GM23338 (cell line): ENCODE results near the gene SMIM30. TPM values are rescaled to one million over a fixed set of nuclear protein-coding genes. Genes with fewer than 3 reads are reported as not detected.
A peak's percentile ranks its signal among the peaks of the same experiment; 100 is the strongest.

ENCODE experiments used
- ATAC-seq: fragments of 200-7000 bp; cut with Tn5 transposase; 3 replicates; pipeline ENCODE4 v1.9.1; 2020
- DNase-seq: peaks from one replicate; pipeline ENCODE4 v3.0.0-alpha.2; 2015; ENCODE audit warnings: low spot score
- H2AFZ ChIP-seq: fragments of 200-600 bp; sonication (generic); 2 replicates; pipeline ENCODE4 v1.8.0; 2016; ENCODE audit warnings: antibody characterized with exemption, mild to moderate bottlenecking, moderate library complexity
- H3F3A ChIP-seq: fragments of 200-600 bp; sonication (generic); replicated peaks from 2 replicates; pipeline ENCODE4 v1.8.0; 2017; ENCODE audit warnings: antibody characterized with exemption, mixed run types, low read depth
- H3K27ac ChIP-seq: fragments of 200-600 bp; sonication (generic); 2 replicates; pipeline ENCODE4 v1.6.1; 2016; ENCODE audit warnings: low read depth
- H3K27me3 ChIP-seq: fragments of 200-600 bp; sonication (generic); 2 replicates; pipeline ENCODE4 v1.8.0; 2016; ENCODE audit warnings: mild to moderate bottlenecking, mixed run types, moderate library complexity; ENCODE audit not compliant: insufficient read depth
- H3K36me3 ChIP-seq: fragments of 200-600 bp; sonication (generic); 2 replicates; pipeline ENCODE4 v1.8.0; 2016; ENCODE audit warnings: mild to moderate bottlenecking; ENCODE audit not compliant: insufficient read depth
- H3K4me1 ChIP-seq: fragments of 200-600 bp; sonication (generic); 2 replicates; pipeline ENCODE4 v1.8.0; 2016; ENCODE audit warnings: mild to moderate bottlenecking, moderate library complexity; ENCODE audit not compliant: insufficient read depth
- H3K4me2 ChIP-seq: fragments of 200-600 bp; sonication (generic); 2 replicates; pipeline ENCODE4 v1.7.1; 2017; ENCODE audit warnings: mixed run types
- H3K4me3 ChIP-seq: fragments of 200-600 bp; sonication (generic); 2 replicates; pipeline ENCODE4 v1.6.1; 2016; ENCODE audit warnings: mixed run types
- H3K79me2 ChIP-seq: fragments of 200-600 bp; sonication (generic); replicated peaks from 2 replicates; pipeline ENCODE4 v1.8.0; 2017; ENCODE audit warnings: mild to moderate bottlenecking; ENCODE audit not compliant: insufficient read depth
- H3K9me2 ChIP-seq: fragments of 200-600 bp; sonication (generic); 2 replicates; pipeline ENCODE4 v1.8.0; 2017; ENCODE audit not compliant: insufficient read depth
- H4K20me1 ChIP-seq: fragments of 200-600 bp; sonication (generic); replicated peaks from 2 replicates; pipeline ENCODE4 v1.8.0; 2017; ENCODE audit warnings: mild to moderate bottlenecking; ENCODE audit not compliant: insufficient read depth
- H3K27ac Mint-ChIP-seq: 2 replicates; pipeline ENCODE4 v1.8.0; 2020; ENCODE audit warnings: inconsistent platforms, mild to moderate bottlenecking, moderate library complexity, mixed read lengths
- H3K27me3 Mint-ChIP-seq: 3 replicates; pipeline ENCODE4 v1.8.0; 2022; ENCODE audit warnings: low read depth, mild to moderate bottlenecking, moderate library complexity, mixed read lengths, inconsistent platforms; ENCODE audit not compliant: insufficient read depth, poor library complexity
- H3K36me3 Mint-ChIP-seq: 3 replicates; pipeline ENCODE4 v1.8.0; 2021; ENCODE audit warnings: low read depth, mild to moderate bottlenecking, inconsistent platforms, moderate library complexity, mixed read lengths
- H3K4me1 Mint-ChIP-seq: 3 replicates; pipeline ENCODE4 v1.8.0; 2020; ENCODE audit warnings: mild to moderate bottlenecking, inconsistent platforms, mixed read lengths
- H3K4me3 Mint-ChIP-seq: 3 replicates; pipeline ENCODE4 v1.8.0; 2021; ENCODE audit warnings: moderate library complexity, mild to moderate bottlenecking, inconsistent platforms, mixed read lengths
- H3K9me3 Mint-ChIP-seq: 3 replicates; pipeline ENCODE4 v1.8.0; 2020; ENCODE audit warnings: moderate library complexity, mild to moderate bottlenecking, inconsistent platforms, mixed read lengths
- CREB1 ChIP-seq: fragments of 250-450 bp; sonication (Bioruptor Pico); IDR thresholded peaks from 2 replicates; pipeline ENCODE4 v1.5.0; 2020; ENCODE audit warnings: low read depth, mild to moderate bottlenecking, moderate library complexity
- EZH2 ChIP-seq: fragments of 200-600 bp; sonication (generic); IDR thresholded peaks from one replicate; pipeline ENCODE4 v1.8.0; 2017; ENCODE audit warnings: antibody characterized with exemption, mild to moderate bottlenecking, low read depth; ENCODE audit not compliant: unreplicated experiment
- JUNB ChIP-seq: IDR thresholded peaks from one replicate; pipeline ENCODE4 v1.6.1; 2016; ENCODE audit warnings: antibody characterized with exemption; ENCODE audit not compliant: unreplicated experiment
- POLR2AphosphoS5 ChIP-seq: IDR thresholded peaks from 2 replicates; pipeline ENCODE4 v1.6.1; 2016; ENCODE audit warnings: antibody characterized with exemption, low read depth
- ZNF114 ChIP-seq: fragments of 250-450 bp; sonication (Bioruptor Pico); IDR thresholded peaks from 2 replicates; pipeline ENCODE4 v1.5.0; 2020; ENCODE audit warnings: mild to moderate bottlenecking, moderate library complexity
- ZNF331 ChIP-seq: fragments of 250-450 bp; sonication (Bioruptor Pico); IDR thresholded peaks from 2 replicates; pipeline ENCODE4 v1.5.0; 2020; ENCODE audit warnings: low read depth, mild to moderate bottlenecking, moderate library complexity
- polyA plus RNA-seq: library from polyadenylated mRNA; unstranded; fragments of >200 nt; fragmentation: Nextera tagmentation; extraction: Ambion mirVana; gene quantifications from 2 replicates; pipeline ENCODE4 v1.2.1, GENCODE V29; 2016
- total RNA-seq: library from RNA; depleted of rRNA; stranded (reverse); fragments of >200 nt; shearing (Covaris generic); gene quantifications from 2 replicates; pipeline ENCODE4 v1.2.3, GENCODE V29; 2014
- TF ChIP-seq, protein P1 (sequence below): IDR thresholded peaks from one replicate; pipeline ENCODE4 v1.6.1; 2018; ENCODE audit warnings: antibody characterized with exemption; ENCODE audit not compliant: unreplicated experiment
- TF ChIP-seq, protein P2 (sequence below), 2 experiments: fragments of 200-600 bp in 1 of 2; sonication (generic) in 1 of 2; conservative IDR thresholded peaks; 2 replicates each; pipeline versions ENCODE4 v1.5.1 to v1.6.1; 2016 to 2017; ENCODE audit warnings: antibody characterized with exemption in 2 of 2, low read depth in 2 of 2, mild to moderate bottlenecking in 2 of 2, moderate library complexity in 1 of 2

The SMIM30 gene
- total and polyA plus RNA-seq, 2 experiments from 2014 or later = 40.6 to 150 TPM

DNA sequence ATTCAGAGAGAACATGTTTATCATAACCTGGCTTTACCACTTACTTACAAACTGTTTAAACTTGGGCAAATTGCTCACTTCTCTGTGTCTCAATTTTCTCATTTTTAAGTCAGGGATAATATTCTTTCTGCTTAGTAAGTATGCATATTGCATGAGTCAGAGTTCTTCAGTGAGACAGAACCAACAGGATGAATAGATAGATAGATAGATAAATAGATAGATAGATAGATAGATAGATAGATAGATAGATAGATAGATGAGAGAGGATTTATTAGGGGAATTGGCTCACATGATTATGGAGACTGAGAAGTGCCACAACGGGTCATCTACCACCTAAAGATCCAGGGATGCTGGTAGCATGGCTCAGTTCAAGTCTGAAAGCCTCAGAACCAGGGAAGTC lies 15.7 kb upstream of the SMIM30 start:
- Histone ChIP-seq H3K27ac (no peak overlapping the region), H3K36me3 (no peaks in the 10 kb centered on the region), H3K4me1 (no peaks in the 10 kb centered on the region), H4K20me1 (no peaks in the 10 kb centered on the region), H3K27me3 (no peaks in the 10 kb centered on the region), H2AFZ (no peak overlapping the region), H3K79me2 (no peaks in the 10 kb centered on the region), H3F3A (no peaks in the 10 kb centered on the region), H3K4me3 (no peak overlapping the region), H3K9me2 (no peaks in the 10 kb centered on the region), H3K4me2 (no peak overlapping the region)
- H3K27me3 Mint-ChIP-seq = peaks cover 2% of the 10 kb centered on the region
- no peak overlapping the region for H3K4me3 Mint-ChIP-seq
- no peaks in the 10 kb centered on the region; the same call in 2 of the 3 replicates for H3K9me3 Mint-ChIP-seq
- no peaks in the 10 kb centered on the region for H3K4me1 Mint-ChIP-seq
- no peak overlapping the region for H3K27ac Mint-ChIP-seq
- DNase-seq = no peak
- TF ChIP-seq EZH2 = no peak
- TF ChIP-seq POLR2AphosphoS5 = no peak
- TF ChIP-seq, protein P1, sequence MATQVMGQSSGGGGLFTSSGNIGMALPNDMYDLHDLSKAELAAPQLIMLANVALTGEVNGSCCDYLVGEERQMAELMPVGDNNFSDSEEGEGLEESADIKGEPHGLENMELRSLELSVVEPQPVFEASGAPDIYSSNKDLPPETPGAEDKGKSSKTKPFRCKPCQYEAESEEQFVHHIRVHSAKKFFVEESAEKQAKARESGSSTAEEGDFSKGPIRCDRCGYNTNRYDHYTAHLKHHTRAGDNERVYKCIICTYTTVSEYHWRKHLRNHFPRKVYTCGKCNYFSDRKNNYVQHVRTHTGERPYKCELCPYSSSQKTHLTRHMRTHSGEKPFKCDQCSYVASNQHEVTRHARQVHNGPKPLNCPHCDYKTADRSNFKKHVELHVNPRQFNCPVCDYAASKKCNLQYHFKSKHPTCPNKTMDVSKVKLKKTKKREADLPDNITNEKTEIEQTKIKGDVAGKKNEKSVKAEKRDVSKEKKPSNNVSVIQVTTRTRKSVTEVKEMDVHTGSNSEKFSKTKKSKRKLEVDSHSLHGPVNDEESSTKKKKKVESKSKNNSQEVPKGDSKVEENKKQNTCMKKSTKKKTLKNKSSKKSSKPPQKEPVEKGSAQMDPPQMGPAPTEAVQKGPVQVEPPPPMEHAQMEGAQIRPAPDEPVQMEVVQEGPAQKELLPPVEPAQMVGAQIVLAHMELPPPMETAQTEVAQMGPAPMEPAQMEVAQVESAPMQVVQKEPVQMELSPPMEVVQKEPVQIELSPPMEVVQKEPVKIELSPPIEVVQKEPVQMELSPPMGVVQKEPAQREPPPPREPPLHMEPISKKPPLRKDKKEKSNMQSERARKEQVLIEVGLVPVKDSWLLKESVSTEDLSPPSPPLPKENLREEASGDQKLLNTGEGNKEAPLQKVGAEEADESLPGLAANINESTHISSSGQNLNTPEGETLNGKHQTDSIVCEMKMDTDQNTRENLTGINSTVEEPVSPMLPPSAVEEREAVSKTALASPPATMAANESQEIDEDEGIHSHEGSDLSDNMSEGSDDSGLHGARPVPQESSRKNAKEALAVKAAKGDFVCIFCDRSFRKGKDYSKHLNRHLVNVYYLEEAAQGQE = no peak
- no peak for TF ChIP-seq ZNF331 (CRISPR knock-in tag)
- TF ChIP-seq JUNB = no peak
- no peak for TF ChIP-seq CREB1 (CRISPR knock-in tag)
- no peak for ATAC-seq
- H3K36me3 Mint-ChIP-seq = no peaks in the 10 kb centered on the region

DNA sequence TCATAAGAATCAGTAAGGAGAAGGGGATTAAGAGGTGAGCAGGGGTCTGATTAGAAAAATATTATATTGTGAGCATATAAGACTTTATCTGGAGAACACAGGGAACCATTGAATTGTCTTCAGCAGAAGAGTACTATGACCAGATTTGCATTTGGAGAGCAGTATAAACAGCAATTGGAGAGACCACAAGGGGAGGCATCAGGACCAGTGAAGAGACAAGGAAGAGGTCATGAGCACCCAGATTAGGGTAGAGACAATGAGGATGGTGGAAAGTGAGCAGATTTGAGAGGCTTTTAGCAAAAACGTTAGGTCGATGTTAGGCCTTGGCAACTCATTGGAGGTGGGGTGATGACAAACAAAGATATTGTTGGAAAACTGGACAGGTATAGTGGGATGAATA lies 13.0 kb upstream of the SMIM30 start:
- H3K4me1 Mint-ChIP-seq = no peaks in the 10 kb centered on the region
- no peak overlapping the region for H2AFZ ChIP-seq

More for the DNA sequence above, 13.0 kb upstream of the SMIM30 start:
- H3K79me2 ChIP-seq = no peaks in the 10 kb centered on the region
- H3K4me3 Mint-ChIP-seq = no peak overlapping the region
- H3K36me3 Mint-ChIP-seq = no peaks in the 10 kb centered on the region
- TF ChIP-seq, protein P2, sequence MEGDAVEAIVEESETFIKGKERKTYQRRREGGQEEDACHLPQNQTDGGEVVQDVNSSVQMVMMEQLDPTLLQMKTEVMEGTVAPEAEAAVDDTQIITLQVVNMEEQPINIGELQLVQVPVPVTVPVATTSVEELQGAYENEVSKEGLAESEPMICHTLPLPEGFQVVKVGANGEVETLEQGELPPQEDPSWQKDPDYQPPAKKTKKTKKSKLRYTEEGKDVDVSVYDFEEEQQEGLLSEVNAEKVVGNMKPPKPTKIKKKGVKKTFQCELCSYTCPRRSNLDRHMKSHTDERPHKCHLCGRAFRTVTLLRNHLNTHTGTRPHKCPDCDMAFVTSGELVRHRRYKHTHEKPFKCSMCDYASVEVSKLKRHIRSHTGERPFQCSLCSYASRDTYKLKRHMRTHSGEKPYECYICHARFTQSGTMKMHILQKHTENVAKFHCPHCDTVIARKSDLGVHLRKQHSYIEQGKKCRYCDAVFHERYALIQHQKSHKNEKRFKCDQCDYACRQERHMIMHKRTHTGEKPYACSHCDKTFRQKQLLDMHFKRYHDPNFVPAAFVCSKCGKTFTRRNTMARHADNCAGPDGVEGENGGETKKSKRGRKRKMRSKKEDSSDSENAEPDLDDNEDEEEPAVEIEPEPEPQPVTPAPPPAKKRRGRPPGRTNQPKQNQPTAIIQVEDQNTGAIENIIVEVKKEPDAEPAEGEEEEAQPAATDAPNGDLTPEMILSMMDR (conservative IDR thresholded peaks at IDR 0.05; ENCODE audit: low read depth in 2 of 2) = peak in 1 of 2 experiments; percentile 36; a peak in 2 of 4 replicates
- no peak for TF ChIP-seq ZNF114 (CRISPR knock-in tag)
- no peaks in the 10 kb centered on the region; the same call in 2 of the 3 replicates for H3K9me3 Mint-ChIP-seq
- no peak overlapping the region for H3K4me2 ChIP-seq
- H3K36me3 ChIP-seq = no peaks in the 10 kb centered on the region
- H3K27ac ChIP-seq = no peak overlapping the region
- H3K4me1 ChIP-seq = no peaks in the 10 kb centered on the region
- no peaks in the 10 kb centered on the region for H4K20me1 ChIP-seq
- H3K27me3 Mint-ChIP-seq = peaks cover 5% of the 10 kb centered on the region
- H3K4me3 ChIP-seq = no peak overlapping the region
- DNase-seq (no peak), ATAC-seq (no peak)
- H3F3A ChIP-seq = no peaks in the 10 kb centered on the region
- no peaks in the 10 kb centered on the region for H3K27me3 ChIP-seq
- no peak overlapping the region for H3K27ac Mint-ChIP-seq
- H3K9me2 ChIP-seq = no peaks in the 10 kb centered on the region
